ENCODE data around the gene MIGA2.

DNA sequence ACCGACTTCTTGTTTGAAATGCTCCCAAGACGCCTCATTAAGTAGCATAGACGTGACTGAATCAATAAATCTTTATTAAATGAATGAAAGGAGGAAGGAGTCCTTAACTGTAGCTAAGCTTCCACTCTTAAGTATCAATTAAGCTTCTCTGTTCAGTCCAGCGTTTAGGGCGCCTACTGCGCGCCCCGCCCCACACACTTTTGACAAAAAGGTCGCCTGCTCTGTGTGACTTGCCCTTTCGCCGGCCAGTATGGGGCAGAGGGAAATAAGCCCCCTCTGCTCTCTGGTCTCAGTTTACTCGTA, 43.8 kb downstream of the MIGA2 start:
- no peak for TF ChIP-seq CTCF (IDR thresholded peaks at IDR 0.05)
- TF ChIP-seq EZH2 (IDR thresholded peaks at IDR 0.05; ENCODE audit: borderline replicate concordance, insufficient read depth, low read depth, low read length, poor library complexity, severe bottlenecking): no peak

All from B cell (primary cell).